GM21381 (cell line): ENCODE results near the gene GPR160.
"Not testable (repeated sequence)": the region's sequence is repeated elsewhere in the genome, so short reads cannot be mapped to it uniquely, and the experiment has no call there.

Source experiments
- ATAC-seq: cut with Tn5 transposase; IDR thresholded peaks from one replicate; pipeline ENCODE4 v1.9.1; 2021; ENCODE audit warnings: mild to moderate bottlenecking, moderate library complexity; ENCODE audit not compliant: unreplicated experiment

The GPR160 gene

DNA sequence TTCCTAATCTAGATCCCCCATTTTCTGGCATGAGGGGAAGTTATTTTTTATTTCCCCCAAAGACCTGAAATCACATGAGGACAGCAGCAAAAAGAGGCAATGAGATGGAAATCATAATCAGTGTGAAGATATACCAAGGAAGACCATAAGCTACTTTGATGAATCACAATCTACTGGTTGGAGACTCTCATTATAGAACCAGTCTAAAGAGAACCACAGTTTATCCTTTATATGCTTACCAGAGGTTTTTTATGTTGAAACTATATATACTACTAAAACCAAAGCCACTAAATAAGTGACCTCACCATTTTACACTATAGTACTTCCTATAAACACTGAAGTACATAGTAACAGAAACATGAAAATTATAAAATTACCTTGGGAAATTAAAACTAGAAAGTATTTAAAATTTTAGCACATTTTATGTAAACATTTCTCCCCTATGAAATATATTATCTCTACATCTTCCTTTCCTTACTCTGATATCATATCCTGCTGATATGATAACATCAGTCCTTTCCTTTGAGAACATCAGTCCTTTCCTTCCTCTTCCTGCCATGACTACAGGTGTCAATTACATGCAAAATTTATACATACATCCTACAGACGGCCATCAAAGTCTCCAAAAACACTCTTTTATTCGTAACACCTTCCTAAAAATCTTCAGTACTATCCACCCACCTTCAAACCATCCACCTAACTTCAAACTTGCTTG is 71.9 kb downstream of the GPR160 start:
- ATAC-seq: no peak

DNA sequence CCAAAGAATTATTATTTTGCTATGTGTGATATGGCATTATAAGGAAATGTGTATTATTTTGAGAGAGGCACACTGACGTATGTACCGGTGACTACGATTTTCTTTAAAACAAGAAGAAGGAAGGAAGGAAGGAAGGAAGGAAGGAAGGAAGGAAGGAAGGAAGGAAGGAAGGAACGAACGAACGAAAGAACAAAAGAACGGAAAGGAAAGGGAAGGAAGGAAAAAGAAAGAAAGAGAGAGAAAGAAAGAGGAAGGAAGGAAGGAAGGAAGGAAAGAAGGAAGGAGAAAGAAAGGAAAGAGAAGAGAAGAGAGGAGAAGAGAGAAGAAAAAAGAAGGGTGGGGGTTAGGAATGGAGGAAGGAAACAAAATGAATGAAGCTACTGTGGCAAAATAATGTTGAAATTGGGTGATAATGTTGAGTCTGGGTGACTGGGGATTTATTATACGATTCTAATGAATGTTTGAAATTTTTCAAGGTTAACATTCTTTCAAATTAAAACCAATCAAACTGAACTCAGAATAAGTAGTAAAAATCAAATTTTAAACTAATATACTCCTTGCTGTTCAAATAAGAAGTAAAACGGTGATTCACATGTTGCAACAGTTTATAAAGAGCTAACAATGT is 73.5 kb downstream of the GPR160 start:
- no peak for ATAC-seq

GRCh38 chr3:170114165-170114564 is 76.4 kb downstream of the GPR160 start:
- ATAC-seq: not testable (repeated sequence)

DNA sequence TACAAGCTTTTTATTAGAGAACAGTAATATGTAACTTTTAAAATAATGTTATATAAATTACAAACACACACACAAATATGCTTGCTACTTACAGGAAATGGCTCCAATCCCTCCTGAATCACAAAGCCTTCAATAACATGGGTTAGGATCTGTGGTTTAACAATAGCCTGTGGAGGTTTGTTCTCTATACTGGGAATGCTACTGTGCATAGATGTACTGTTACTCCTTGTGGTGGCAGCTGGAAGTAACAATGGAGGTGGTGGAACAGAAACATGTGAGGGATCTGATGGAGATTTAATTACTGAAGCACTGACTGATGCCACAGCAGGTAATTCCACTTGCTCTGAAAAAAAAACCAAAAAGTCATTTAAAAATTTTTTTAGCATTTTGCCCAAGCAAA is 79.3 kb downstream of the GPR160 start:
- ATAC-seq: no peak

DNA sequence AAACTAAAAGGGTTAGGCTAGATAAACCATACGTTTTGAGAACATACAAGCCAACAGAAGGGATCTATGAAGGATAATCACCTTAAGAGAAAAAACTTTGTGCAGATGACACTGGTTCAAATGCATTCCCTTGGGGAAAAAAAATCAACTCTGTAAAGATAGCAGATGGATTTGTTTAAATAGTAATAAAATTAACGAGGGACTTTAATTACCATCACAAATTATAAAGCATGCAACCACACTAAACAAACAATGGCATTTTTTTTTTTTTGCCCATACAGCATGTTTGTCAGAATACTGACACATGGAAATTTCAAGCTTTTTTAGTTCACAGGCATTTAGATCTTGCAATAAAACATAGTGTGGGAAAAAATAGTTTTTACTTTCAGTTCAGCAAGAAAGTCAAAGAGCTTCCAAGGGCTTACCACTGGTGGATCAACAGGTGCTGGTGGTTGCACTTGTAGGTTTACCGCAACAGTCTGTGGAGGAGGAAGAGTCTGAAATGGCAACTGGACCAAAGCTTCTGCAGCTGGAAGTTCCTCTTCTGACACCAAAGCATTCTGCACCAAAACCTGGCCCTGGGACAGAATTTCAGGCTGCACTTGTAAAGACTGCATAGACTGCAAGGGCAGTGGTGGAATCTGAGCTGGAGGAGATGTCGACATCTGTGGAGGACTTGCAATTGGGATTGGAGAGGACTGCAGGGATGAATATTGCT is 90.6 kb downstream of the GPR160 start:
- ATAC-seq: peak; percentile 90

DNA sequence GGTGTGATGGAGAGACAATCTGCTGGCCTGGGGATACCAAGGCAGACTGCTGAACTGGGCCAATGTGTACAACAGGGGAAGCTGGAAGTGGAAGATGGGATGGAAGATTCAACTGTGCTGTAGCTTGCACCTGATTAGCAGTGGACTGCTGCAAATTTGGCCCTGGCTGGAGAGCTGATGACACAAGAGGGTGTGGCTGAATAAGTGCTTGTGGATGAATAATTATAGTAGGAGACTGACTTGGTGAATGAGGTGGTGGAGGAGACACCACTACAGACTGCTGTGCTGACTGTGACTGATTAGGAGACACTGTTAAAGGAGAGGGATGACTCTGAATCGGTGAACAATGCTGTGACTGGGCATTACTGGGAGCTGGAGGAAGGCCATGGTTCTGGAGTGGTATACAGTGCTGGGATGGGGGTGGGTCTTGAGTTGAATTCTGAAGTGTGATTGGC is 91.2 kb downstream of the GPR160 start:
- peak; percentile 40 for ATAC-seq

- ATAC-seq: no peak
These were observed 92.7 kb downstream of the GPR160 start for GRCh38 chr3:170130532-170130931.

- no peak for ATAC-seq
These were observed 94.5 kb downstream of the GPR160 start for GRCh38 chr3:170132335-170132734.
